Activated CD8-positive, alpha-beta memory T cell treated with anti-CD3 and anti-CD28 coated beads, Interleukin-2, amount 10 ng/mL, durations not matched to agents 7 days and 5 days (primary cell): ENCODE measurements around the gene ADARB2. TPM values are rescaled to one million over a fixed set of nuclear protein-coding genes. Genes with fewer than 3 reads are reported as not detected.

Experiments
- ATAC-seq: fragments of 150-1000 bp; cut with Tn5 transposase; one replicate; pipeline ENCODE4 v1.10.0; 2021; ENCODE audit warnings: moderate library complexity
- CTCF ChIA-PET: fragments of 350-600 bp; sonication (Branson Sonifier 250); formaldehyde crosslinking; loops from one replicate; lab custom pipeline; 2021; ENCODE audit warnings: antibody characterized with exemption; lab: Charles Lee
- DNase-seq: peaks from one replicate; pipeline ENCODE4 v3.0.0-alpha.2; 2020
- H3K27ac Mint-ChIP-seq: one replicate; pipeline ENCODE4 v1.8.0; 2021; ENCODE audit warnings: mild to moderate bottlenecking, mixed read lengths
- H3K27me3 Mint-ChIP-seq: one replicate; pipeline ENCODE4 v1.8.0; 2021; ENCODE audit warnings: mixed read lengths
- H3K36me3 Mint-ChIP-seq: one replicate; pipeline ENCODE4 v1.8.0; 2021; ENCODE audit warnings: mild to moderate bottlenecking, mixed read lengths
- H3K4me1 Mint-ChIP-seq: one replicate; pipeline ENCODE4 v1.8.0; 2021; ENCODE audit warnings: mixed read lengths
- H3K4me3 Mint-ChIP-seq: one replicate; pipeline ENCODE4 v1.8.0; 2021; ENCODE audit warnings: mild to moderate bottlenecking, moderate library complexity, mixed read lengths
- H3K9me3 Mint-ChIP-seq: one replicate; pipeline ENCODE4 v1.8.0; 2022; ENCODE audit warnings: low read depth, mixed read lengths
- total RNA-seq, 2 experiments: library from RNA; stranded (reverse); gene quantifications; one replicate each; pipeline ENCODE4 v1.2.3, GENCODE V29; 2021

ADARB2 gene
- total RNA-seq, 2 experiments from 2014 or later = not detected

- H3K9me3 Mint-ChIP-seq = no peaks in the 10 kb centered on the region
- no peak overlapping the region for H3K4me3 Mint-ChIP-seq
- CTCF ChIA-PET = no interaction called here
- no peak overlapping the region for H3K27ac Mint-ChIP-seq
- H3K27me3 Mint-ChIP-seq = peaks cover 6% of the 10 kb centered on the region
- ATAC-seq = no peak
- no peaks in the 10 kb centered on the region for H3K36me3 Mint-ChIP-seq
- no peaks in the 10 kb centered on the region for H3K4me1 Mint-ChIP-seq
- no peak for DNase-seq
Observed at GRCh38 chr10:1183701-1184100, 553.6 kb downstream of the ADARB2 start.

DNA sequence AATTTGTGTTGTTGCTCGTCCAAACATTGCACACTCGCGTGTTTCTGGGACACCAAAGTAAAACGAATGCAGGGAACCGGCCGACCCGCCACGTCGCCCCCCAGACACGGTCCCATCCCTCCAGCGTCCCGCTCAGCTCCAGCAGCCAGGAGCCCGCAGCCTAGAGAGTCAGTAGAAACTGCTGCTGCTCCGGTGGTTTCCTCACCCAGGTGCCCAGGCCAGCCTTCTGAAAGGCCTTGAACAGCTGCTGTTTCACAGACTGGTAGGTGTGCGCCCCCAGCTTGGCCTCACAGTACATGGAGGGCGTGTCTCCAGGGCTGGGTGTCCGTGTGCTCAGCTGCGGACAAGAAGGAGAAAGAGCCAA lies 554.3 kb downstream of the ADARB2 start:
- Mint-ChIP-seq H3K27ac (no peak overlapping the region), H3K4me1 (no peaks in the 10 kb centered on the region), H3K27me3 (peaks cover 7% of the 10 kb centered on the region), H3K4me3 (no peak overlapping the region), H3K36me3 (no peaks in the 10 kb centered on the region), H3K9me3 (no peaks in the 10 kb centered on the region)
- no peak for DNase-seq
- CTCF ChIA-PET = no interaction called here
- ATAC-seq = no peak

DNA sequence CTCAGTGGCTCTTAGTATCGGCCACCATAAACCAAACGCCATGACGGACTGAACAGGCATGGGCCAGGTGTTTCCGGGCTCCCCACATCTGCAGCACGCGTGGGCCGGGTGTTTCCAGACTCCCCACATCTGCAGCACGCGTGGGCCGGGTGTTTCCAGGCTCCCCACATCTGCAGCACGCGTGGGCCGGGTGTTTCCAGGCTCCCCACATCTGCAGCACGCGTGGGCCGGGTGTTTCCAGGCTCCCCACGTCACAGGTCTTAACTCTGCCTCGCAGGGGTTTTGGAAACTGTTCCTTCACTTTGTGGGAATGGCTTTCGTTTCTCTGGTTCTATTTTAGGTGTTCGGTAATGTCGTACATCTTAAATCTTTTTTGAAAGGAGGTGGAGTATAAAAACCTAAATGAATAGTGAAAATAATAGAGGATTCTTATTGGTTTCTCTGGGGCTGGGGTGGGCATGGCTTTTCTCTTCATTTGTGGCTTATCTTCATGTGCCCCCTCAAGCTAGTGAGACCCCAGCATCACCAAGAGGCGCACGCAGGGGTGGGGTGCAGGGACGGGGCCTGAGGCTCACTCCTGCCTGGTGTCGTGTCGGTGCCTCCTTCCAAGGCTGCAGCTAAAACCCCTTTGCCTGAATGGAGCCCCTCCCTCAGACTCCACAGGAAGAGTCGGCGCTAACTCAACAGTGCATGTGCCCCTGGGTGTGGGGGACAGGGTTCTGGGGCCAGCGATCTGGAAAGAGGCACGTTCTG lies 554.9 kb downstream of the ADARB2 start:
- no peaks in the 10 kb centered on the region for H3K4me1 Mint-ChIP-seq
- ATAC-seq = no peak
- no peak overlapping the region for H3K27ac Mint-ChIP-seq
- no peak overlapping the region for H3K4me3 Mint-ChIP-seq
- CTCF ChIA-PET = no interaction called here
- H3K36me3 Mint-ChIP-seq = no peaks in the 10 kb centered on the region
- no peaks in the 10 kb centered on the region for H3K9me3 Mint-ChIP-seq
- no peak for DNase-seq
- peaks cover 9% of the 10 kb centered on the region for H3K27me3 Mint-ChIP-seq

- Mint-ChIP-seq H3K27me3 (peaks cover 9% of the 10 kb centered on the region), H3K4me3 (no peak overlapping the region), H3K9me3 (no peaks in the 10 kb centered on the region), H3K4me1 (no peaks in the 10 kb centered on the region), H3K36me3 (no peaks in the 10 kb centered on the region), H3K27ac (no peak overlapping the region)
- no peak for DNase-seq
- CTCF ChIA-PET = no interaction called here
- ATAC-seq = no peak
Observed at GRCh38 chr10:1180836-1181235, 556.5 kb downstream of the ADARB2 start.

DNA sequence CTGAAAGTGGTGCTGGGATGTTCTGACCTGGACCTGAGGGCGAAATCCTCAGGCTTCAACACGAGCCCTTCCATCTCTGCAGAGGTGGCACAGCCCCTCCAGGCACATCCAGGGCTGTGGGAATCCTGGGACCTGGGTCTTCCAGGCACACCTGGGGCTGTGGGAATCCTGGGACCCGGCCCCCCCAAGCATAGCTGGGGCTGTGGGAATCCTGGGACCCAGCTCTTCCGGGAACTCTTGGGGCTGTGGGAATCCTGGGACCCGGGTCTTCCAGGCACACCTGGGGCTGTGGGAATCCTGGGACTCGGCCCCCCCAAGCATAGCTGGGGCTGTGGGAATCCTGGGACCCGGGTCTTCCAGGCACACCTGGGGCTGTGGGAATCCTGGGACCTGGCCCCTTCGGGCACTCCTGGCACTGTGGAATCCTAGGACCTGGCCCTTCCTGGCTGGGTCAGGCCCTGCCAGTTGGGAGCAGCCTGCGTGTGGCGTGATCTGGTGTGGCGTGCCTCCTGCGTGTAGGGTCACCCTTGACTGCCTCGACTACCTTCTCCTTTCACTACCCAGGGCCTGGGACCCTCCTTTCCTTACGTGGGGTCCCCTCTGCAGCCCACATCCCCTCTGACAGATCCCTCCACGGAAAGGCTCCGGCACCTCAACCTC lies 557.1 kb downstream of the ADARB2 start:
- CTCF ChIA-PET = no interaction called here
- Mint-ChIP-seq H3K4me3 (no peak overlapping the region), H3K9me3 (no peaks in the 10 kb centered on the region), H3K36me3 (no peaks in the 10 kb centered on the region), H3K4me1 (no peaks in the 10 kb centered on the region), H3K27ac (no peak overlapping the region), H3K27me3 (peaks cover 9% of the 10 kb centered on the region)
- ATAC-seq (no peak), DNase-seq (no peak)

DNA sequence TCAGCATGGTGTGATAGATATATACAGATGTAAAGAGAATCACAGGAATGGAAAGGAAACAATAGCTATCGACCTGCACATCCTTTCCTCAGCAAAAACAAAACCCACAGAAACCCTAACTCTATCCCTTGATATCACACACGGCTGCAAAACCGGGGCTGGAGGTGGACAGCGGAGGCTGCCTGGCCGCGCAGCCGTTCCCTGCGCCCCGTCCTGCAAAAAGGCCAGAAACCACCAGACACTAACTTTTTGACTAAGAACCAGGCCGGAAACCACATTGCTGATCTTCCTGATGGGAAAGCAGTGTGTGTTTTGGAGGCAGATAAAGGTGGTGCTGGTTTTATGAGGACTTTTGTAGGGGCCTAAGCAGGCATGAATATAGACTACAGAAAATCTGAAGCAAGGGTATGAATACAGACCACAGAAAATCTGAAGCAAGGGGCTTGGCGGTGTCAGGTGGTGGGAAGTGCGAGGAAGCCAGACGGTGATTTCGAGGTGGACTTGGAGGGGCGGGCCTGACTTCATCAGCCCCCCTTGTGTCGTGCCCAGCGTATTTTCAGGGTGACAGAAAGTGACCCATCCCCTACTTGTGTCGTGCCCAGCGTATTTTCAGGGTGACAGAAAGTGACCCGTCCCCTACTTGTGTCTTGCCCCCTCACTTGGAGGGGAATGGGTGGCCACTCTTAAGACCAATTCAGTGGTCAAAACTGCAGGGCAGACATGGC lies 557.8 kb downstream of the ADARB2 start:
- H3K4me3 Mint-ChIP-seq = no peak overlapping the region
- H3K27ac Mint-ChIP-seq = no peak overlapping the region
- peaks cover 9% of the 10 kb centered on the region for H3K27me3 Mint-ChIP-seq
- no peaks in the 10 kb centered on the region for H3K4me1 Mint-ChIP-seq
- CTCF ChIA-PET = no interaction called here
- H3K9me3 Mint-ChIP-seq = no peaks in the 10 kb centered on the region
- DNase-seq = no peak
- no peak for ATAC-seq
- no peaks in the 10 kb centered on the region for H3K36me3 Mint-ChIP-seq

DNA sequence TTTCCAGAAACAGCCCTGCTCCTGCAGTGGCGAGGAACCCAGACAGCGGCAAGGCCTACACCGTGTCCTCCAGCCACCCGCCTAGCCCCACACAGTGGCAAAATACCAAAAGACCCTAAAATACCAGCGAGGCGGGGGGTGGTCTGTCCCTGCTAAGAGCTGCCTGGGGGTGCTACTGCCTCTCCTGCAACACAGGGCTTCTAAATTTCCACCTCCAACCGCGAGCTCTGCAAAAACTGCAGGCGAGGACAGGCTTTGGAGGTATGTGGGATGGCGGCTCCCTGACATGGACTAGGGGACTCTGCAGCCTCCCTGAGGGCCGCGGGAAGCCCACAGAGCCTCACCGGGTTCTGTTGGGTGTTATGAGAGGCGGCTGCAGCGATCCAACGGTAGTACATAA lies 558.8 kb downstream of the ADARB2 start:
- Mint-ChIP-seq H3K27me3 (peaks cover 9% of the 10 kb centered on the region), H3K36me3 (no peaks in the 10 kb centered on the region), H3K27ac (no peak overlapping the region), H3K4me1 (no peaks in the 10 kb centered on the region), H3K4me3 (no peak overlapping the region), H3K9me3 (no peaks in the 10 kb centered on the region)
- DNase-seq = no peak
- ATAC-seq = no peak
- CTCF ChIA-PET = no interaction called here

GRCh38 chr10:1177936-1178335 lies 559.4 kb downstream of the ADARB2 start:
- DNase-seq (no peak), ATAC-seq (no peak)
- Mint-ChIP-seq H3K4me1 (no peaks in the 10 kb centered on the region), H3K4me3 (no peak overlapping the region), H3K9me3 (no peaks in the 10 kb centered on the region), H3K36me3 (no peaks in the 10 kb centered on the region), H3K27ac (no peak overlapping the region), H3K27me3 (peaks cover 9% of the 10 kb centered on the region)
- CTCF ChIA-PET = no interaction called here

- H3K4me3 Mint-ChIP-seq = no peak overlapping the region
- no peak for ATAC-seq
- H3K9me3 Mint-ChIP-seq = no peaks in the 10 kb centered on the region
- CTCF ChIA-PET = no interaction called here
- DNase-seq = no peak
- peaks cover 3% of the 10 kb centered on the region for H3K27me3 Mint-ChIP-seq
- H3K27ac Mint-ChIP-seq = no peak overlapping the region
- no peaks in the 10 kb centered on the region for H3K36me3 Mint-ChIP-seq
- H3K4me1 Mint-ChIP-seq = no peaks in the 10 kb centered on the region
Observed at GRCh38 chr10:1175956-1176565, 561.3 kb downstream of the ADARB2 start.

DNA sequence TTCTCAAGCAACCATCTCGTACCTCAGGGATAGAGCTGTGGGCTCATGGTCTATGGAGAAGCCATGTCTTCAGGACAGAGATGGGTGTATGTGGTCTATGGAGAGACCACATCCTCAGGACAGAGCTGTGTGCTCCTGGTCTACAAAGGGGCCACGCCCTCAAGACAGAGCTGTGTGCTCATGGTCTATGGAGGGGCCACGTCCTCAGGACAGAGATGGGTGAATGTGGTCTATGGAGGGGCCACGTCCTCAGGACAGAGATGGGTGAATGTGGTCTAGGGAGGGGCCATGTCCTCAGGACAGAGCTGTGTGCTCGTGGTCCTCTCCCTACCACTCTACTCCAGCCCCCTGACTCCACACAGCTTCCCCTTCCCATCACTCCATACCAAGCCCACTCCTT lies 563.3 kb downstream of the ADARB2 start:
- no peak for ATAC-seq
- CTCF ChIA-PET = no interaction called here
- H3K36me3 Mint-ChIP-seq = no peaks in the 10 kb centered on the region
- no peak overlapping the region for H3K27ac Mint-ChIP-seq
- no peaks in the 10 kb centered on the region for H3K4me1 Mint-ChIP-seq
- DNase-seq = no peak
- peaks cover 3% of the 10 kb centered on the region for H3K27me3 Mint-ChIP-seq
- H3K9me3 Mint-ChIP-seq = no peaks in the 10 kb centered on the region
- no peak overlapping the region for H3K4me3 Mint-ChIP-seq

DNA sequence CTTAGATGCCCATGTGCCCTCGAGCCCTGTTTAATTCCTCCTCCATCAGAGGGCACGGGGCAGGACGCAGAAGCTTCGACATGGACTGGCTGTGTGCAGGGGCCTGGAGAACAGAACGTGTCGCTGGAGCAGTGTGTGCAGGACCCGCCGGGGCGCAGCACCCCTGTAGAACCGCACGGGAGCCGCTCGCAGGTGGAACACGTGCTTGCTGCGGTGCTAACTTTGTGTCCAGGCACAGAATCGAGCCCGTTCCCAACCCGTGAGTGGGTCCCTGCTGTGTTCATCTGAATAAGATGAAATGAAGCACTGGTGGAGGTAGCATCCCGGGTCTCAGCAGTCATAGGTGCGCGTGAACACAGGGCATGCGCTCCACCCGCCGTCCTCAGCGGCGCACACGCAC lies 564.2 kb downstream of the ADARB2 start:
- Mint-ChIP-seq H3K9me3 (no peaks in the 10 kb centered on the region), H3K4me1 (no peaks in the 10 kb centered on the region), H3K27me3 (peaks cover 3% of the 10 kb centered on the region), H3K27ac (no peak overlapping the region), H3K36me3 (no peaks in the 10 kb centered on the region), H3K4me3 (no peak overlapping the region)
- ATAC-seq (no peak), DNase-seq (no peak)
- CTCF ChIA-PET = no interaction called here

DNA sequence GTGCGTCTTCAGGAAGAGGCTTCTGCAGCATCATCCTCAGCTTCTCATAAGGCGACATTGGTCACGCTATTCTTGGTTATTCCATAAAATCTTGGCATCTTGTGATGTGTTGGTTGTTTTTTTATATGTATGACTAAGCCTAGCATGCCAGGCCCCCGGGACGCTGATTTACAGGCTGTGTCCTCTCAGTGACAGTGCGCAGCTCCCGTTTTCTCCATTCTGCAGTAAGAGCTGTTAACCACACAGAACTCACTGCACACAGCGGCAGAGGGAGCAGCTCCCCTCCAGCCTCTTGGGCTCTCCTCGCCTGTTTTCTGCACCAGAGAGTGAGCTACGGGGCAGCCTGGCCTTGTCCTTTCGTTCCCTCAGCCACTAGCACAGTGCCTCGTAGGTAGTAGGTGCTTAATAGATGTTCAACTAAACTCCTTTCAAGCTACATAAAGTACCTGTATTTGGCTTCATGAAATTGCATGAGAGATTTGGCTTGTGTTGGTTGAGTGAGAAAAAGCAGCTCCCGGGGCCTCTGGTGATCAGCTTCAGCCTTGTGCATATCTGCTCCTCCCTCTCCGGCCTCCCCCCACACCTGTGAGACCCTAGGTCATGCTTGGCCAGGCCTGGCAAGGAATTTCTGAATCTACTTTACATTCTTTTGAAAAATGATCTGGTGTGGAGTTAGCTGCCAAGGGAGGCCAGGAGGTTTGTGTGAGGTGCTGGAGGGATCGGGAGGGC lies 564.9 kb downstream of the ADARB2 start:
- no peaks in the 10 kb centered on the region for H3K4me1 Mint-ChIP-seq
- no peaks in the 10 kb centered on the region for H3K27me3 Mint-ChIP-seq
- H3K4me3 Mint-ChIP-seq = no peak overlapping the region
- H3K9me3 Mint-ChIP-seq = no peaks in the 10 kb centered on the region
- DNase-seq = no peak
- no peak for ATAC-seq
- CTCF ChIA-PET = no interaction called here
- no peaks in the 10 kb centered on the region for H3K36me3 Mint-ChIP-seq
- H3K27ac Mint-ChIP-seq = no peak overlapping the region

- no peak for DNase-seq
- H3K27ac Mint-ChIP-seq = no peak overlapping the region
- no peaks in the 10 kb centered on the region for H3K27me3 Mint-ChIP-seq
- H3K4me3 Mint-ChIP-seq = no peak overlapping the region
- H3K36me3 Mint-ChIP-seq = no peaks in the 10 kb centered on the region
- ATAC-seq = no peak
- H3K9me3 Mint-ChIP-seq = no peaks in the 10 kb centered on the region
- CTCF ChIA-PET = no interaction called here
- no peaks in the 10 kb centered on the region for H3K4me1 Mint-ChIP-seq
Observed at GRCh38 chr10:1171586-1171985, 565.7 kb downstream of the ADARB2 start.
